ENCODE results near the gene HIPK2.

HIPK2 gene

GRCh38 chr7:139782932-139783331, 5.1 kb upstream of the HIPK2 start:
- DNase-seq, result no peak

GRCh38 chr7:139777133-139777891, 486 bp downstream of the HIPK2 start:
- DNase-seq, result peak; percentile 20

DNA sequence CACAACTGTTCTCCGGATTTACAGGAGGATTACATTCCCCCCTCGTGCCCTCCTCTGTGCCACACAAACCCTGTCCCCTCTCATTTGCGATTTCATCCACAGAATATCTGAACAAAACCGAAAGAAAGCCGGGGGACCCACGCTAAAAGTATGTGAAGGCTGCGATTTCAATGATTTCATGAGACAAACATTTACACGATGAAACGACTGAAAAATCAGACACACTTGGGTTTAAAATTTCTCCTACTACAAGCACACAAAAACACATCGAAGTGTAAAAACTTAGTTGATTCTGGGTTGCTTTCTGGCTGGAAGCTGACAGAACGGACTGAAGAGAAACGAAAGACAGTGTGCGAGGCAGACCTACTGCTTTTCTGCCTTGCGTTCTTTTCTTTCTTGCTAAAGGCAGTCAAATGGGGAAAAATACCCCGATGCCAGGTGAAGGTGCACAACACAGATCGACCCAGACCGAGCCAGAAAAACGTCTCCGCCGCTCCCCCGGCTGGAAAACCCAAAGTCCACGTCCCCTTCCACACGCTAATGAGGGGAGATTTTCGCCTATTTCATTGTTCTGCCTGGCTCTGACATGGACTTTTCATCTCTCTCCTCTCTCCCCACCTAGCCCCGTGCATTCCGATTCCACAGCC, 1.2 kb downstream of the HIPK2 start:
- peak; percentile 48 for DNase-seq

GRCh38 chr7:139775829-139776266, 1.9 kb downstream of the HIPK2 start:
- DNase-seq, result peak; percentile 53

- DNase-seq, result no peak
These were observed 3.4 kb downstream of the HIPK2 start for GRCh38 chr7:139774376-139774775.

GRCh38 chr7:139773371-139773770, 4.4 kb downstream of the HIPK2 start:
- DNase-seq, result no peak

GRCh38 chr7:139772873-139773272, 4.9 kb downstream of the HIPK2 start:
- DNase-seq, result no peak

- no peak for DNase-seq
These were observed 5.7 kb downstream of the HIPK2 start for GRCh38 chr7:139772115-139772514.

GRCh38 chr7:139771001-139771956, 6.5 kb downstream of the HIPK2 start:
- no peak for DNase-seq

GRCh38 chr7:139769761-139770160, 8.0 kb downstream of the HIPK2 start:
- DNase-seq, result no peak

- no peak for DNase-seq
These were observed 8.7 kb downstream of the HIPK2 start for GRCh38 chr7:139769066-139769465.

DNA sequence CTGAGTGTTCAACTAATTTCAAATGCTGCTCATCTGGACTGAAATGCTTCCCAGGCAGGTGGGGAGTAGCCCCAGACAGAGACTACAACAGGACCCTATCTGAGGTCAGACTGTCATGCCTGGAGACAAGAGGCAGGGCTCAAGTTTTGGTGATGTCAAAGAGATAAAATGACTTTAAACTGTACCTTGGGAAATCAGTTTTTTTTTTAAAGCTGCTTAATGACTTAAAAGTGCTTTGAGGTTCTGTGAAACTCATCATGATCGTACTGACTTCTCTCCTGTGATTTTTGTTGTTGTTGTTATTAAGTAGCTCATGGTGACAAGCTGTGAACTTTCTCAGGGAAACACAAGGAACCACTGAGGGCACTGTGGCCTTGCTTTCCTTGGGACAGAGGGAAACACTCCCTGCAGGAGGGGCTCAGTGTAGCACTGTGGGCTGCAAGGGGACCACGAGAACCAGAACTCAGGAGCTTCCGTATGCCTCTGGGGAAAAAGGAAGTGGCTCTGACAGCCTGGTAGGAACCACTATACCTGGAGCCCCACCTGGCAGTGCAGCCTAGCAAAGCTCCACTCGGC, 9.5 kb downstream of the HIPK2 start:
- DNase-seq, result no peak

DNA sequence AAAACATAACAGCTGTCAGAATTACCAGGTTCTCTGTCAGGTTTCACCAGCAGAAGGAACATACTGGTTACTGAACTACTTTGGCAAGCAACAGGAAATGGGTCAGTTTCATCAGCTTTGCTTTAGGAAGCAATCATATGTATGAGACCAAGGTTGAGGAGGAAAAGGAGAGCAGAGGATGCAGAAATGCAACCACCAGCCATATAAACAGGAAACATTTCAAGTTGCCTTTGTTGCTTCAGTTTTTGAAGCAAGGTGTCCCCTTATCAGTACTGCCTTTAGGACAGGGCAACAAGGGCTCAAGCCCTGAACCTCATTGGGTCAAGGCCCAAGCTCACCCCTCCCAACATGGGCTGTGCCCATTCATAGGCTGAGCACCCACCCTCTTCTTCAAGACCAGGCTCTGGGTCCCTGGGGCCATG, 10.2 kb downstream of the HIPK2 start:
- DNase-seq, result no peak

DNA sequence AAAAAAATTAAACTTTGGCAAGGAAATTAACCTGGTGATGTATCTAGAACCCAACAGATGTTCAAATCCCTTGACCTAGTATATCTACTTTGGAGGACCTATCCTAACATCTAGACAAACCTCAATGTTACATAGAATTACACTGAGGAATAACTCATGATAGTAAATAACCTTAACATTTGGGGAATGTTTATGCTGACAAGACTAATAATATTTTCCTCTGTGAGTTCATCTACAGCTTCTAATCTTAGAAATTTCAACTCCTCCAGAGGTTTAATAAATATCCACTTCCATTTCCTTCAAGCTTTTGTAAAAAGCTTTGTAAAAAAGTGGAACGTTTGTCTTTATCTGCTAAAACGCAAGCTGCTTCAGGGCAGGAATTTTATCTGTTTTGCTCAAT, 12.7 kb downstream of the HIPK2 start:
- DNase-seq, result no peak

DNA sequence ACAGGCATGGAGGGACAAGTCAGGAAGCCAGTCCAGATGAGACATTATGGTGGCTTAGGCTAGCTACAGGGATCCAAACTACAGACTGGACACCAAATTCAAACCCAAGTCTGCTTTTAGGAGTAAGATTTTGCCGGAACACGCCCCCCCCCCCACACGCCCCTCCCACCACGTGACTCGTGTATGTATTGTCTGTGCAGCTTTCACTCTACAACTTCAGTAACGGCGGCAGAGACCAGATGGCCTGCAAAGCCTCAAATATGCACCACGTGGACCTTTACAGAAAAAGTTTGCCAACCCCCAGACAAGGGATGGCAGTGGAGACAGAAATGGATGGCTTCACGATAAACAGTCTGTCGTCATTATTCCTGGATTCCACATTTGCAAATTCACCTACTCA, 14.5 kb downstream of the HIPK2 start:
- DNase-seq, result no peak

DNA sequence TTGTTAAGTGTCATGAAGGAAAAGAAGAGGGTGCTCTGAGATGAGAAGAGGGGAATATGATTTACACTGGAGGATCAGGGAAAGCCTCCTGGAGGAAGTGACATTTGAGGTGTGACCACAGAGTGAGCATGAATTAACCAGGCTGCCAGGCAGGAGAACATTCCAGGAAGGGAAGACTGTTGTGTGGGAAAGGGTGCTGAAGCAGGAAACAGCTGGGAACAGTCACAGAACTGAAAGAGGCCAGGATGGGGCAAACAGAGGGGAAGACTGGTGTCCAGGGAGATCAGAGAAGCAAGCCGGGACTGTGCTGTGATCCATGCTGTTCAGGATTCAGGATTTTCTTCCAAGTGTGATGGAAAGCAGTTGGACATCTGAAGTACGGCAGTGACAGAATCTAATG, 14.9 kb downstream of the HIPK2 start:
- no peak for DNase-seq

- DNase-seq, result peak; percentile 61
These were observed 19.4 kb downstream of the HIPK2 start for GRCh38 chr7:139758388-139758787.

DNA sequence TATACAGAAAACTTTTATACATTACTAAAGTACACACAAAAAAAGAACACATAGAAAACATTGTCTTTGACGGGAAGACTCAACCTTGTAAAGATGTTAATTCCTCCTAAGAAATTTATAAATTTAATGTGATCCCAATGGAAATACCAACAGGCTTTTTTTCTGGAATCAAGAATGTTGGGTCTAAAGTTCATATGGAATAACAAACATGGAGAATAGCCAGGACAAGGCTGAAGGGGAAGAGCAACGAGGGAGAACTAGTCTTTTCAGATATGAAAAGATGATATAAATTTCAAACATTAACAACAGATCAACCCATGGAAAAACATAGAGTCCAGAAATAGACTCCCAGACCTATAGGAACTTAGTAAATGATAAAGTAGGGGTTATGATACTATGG, 19.8 kb downstream of the HIPK2 start:
- no peak for DNase-seq

DNA sequence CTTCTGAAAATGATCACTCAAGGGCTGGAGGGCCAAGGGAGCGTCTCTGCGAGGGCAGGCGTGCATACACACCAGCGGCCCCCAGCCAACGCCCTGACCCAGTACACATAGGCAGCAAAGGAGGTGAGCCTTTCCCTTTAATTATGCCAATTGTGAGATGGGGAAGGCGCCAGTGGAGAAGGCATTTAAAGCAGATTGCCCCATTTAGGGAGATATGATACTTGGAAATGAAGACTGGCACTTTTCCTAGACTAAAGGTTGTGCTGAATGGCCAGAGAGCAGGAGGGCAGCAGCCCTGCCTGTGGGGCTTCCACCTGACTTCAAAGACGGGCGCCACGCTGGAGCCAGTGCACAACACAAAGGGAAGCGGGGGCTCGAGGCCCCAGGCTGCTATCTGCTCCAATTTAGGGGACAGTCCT, 24.1 kb downstream of the HIPK2 start:
- DNase-seq, result no peak

DNA sequence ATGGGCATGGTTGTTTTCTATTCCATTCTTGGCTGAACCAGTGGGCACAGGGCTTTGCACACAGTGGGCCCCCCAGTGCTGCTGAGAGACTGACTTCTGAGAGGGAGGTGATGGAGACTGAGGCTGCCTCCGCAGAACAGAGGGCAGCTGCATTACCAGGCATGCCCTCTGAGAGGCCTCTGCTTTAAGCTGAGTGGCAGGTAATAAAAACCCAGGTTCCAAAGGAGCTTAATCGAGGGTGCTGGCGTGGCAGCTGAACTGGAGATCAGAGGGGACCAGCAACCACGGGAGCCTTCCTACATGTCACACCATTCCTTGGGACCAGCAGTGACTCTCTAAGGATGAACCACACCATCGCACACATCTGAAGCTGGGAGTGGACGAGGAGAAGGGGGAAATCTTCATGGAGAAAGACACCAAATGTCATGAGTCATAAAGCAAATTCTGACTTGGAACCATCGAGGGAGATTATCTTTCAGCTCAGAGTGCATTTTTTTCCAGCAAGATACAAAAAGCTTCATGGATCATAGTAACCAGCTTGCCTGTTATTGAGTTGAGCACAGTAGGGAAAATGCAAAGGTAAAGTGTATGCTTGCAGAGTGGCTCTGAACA, 24.6 kb downstream of the HIPK2 start:
- DNase-seq, result no peak

DNA sequence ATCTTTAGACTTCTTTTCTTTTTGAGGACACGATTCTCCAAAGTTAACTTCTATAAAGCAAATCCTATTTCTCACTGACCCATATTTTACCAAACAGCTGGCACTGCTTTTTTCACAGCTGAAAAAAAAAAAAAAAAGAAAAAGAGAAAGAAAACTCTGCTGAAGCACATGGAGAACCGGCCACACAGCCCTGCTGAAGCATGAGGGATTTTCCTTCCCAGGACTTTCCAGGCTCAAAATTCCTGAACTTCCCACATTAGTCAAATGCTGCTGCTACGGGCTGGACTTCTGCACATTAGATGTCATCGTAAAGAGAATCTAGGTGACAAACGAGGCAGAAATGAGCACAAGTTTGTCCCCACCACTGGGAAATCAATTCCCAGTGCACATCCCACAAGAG, 25.2 kb downstream of the HIPK2 start:
- DNase-seq, result no peak

DNA sequence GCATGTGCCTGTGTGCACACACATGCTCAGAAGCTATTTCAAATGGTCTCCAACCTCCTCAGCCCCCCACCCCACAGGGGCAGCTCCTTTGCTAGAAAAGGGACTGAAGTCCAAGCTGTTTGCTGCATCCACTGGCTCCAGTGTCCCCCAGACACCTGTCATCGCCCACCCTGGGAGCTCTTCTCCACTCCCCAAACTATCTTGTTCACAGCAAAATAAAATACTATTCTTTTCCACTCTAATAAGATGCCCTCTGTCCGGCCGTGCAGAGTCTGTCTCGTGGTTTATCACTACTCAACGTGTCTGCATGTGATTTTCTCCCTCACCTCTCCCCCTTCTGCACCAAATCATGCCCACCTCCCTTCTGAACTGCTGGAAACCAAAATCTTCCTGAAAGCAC, 25.6 kb downstream of the HIPK2 start:
- no peak for DNase-seq
